Measurements from ENCODE around the gene TNFSF15.
"Not testable (repeated sequence)": the region's sequence is repeated elsewhere in the genome, so short reads cannot be mapped to it uniquely, and the experiment has no call there.

Gene TNFSF15

DNA sequence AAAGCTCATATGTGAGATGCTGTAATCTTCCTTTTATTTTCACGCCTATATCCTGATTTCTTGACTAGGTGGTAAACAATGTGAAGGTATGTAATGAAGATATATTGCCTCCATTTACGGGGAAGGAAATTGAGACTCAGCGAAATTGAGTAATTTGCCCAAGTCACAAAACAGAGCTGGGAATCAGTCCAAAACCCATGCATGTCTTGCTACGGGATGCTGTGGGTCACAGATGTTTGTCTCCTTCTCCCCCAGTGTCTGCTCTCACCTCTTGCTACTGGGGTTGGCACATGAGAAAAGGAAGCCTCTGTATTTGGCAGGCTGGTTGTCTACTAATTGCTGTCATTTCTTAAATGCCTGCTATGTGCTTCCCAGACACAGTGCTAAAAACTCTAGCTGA is 70.1 kb downstream of the TNFSF15 start:
- H3K36me3 ChIP-seq (ENCODE audit: control insufficient read depth, insufficient read depth, low read length): no peaks in the 10 kb centered on the region
- no peak overlapping the region for H3K9ac ChIP-seq (ENCODE audit: low read length)
- H3K27me3 ChIP-seq (ENCODE audit: control insufficient read depth, insufficient read depth, low read length): no peaks in the 10 kb centered on the region
- H3K27ac ChIP-seq (ENCODE audit: low read depth, low read length): no peak overlapping the region
- no peaks in the 10 kb centered on the region for H3K4me1 ChIP-seq (ENCODE audit: control insufficient read depth, insufficient read depth, low read length)
- no peak overlapping the region for H3K4me3 ChIP-seq (ENCODE audit: low read length)

DNA sequence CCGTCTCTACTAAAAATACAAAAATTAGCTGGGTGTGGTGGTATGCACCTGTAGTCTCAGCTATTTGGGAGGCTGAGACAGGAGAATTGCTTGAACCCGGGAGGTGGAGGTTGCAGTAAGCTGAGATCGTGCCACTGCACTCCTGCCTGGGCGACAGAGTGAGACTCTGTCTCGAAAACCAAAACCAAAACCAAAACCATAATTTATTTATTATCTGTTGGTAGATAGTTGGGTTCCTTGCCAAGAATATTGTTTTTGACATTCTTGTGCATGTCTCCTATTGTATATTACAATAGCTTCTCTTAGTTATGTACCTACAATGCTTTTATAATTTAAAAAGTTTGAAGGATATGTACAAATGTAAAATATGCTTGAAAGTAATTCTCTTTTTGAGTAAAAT is 70.7 kb downstream of the TNFSF15 start:
- H3K4me3 ChIP-seq (ENCODE audit: low read length); H3K36me3 ChIP-seq (ENCODE audit: control insufficient read depth, insufficient read depth, low read length); H3K9ac ChIP-seq (ENCODE audit: low read length); H3K4me1 ChIP-seq (ENCODE audit: control insufficient read depth, insufficient read depth, low read length); H3K27ac ChIP-seq (ENCODE audit: low read depth, low read length); H3K27me3 ChIP-seq (ENCODE audit: control insufficient read depth, insufficient read depth, low read length): not testable (repeated sequence)

All from rectal smooth muscle tissue (tissue), 1 donor.